COLO829 (cell line): ENCODE results near the gene XKR7.

ENCODE experiments used
- DNase-seq: peaks from one replicate; pipeline ENCODE4 v3.0.0; 2012; ENCODE audit warnings: low spot score

The XKR7 gene

GRCh38 chr20:32040142-32040953 lies 72.4 kb downstream of the XKR7 start:
- DNase-seq: no peak

- DNase-seq: peak; percentile 97
These were observed 78.0 kb downstream of the XKR7 start for GRCh38 chr20:32045999-32046398.

- DNase-seq: no peak
These were observed 82.4 kb downstream of the XKR7 start for GRCh38 chr20:32050324-32050841.

GRCh38 chr20:32050851-32051556 lies 83.1 kb downstream of the XKR7 start:
- no peak for DNase-seq

GRCh38 chr20:32051720-32052089 lies 83.8 kb downstream of the XKR7 start:
- no peak for DNase-seq

- no peak for DNase-seq
These were observed 84.3 kb downstream of the XKR7 start, which contains the start of gene HCK for GRCh38 chr20:32052090-32052777. TSS of gene HCK (plus strand) at chr20:32052242.

GRCh38 chr20:32052778-32053362 lies 84.9 kb downstream of the XKR7 start:
- no peak for DNase-seq
